T-cell (primary cell): ENCODE measurements around the gene LGALS14. TPM values are rescaled to one million over a fixed set of nuclear protein-coding genes. Genes with fewer than 3 reads are reported as not detected.

Experiments used
- ATAC-seq, 4 experiments: fragments of 200-7000 bp in 3 of 4; fragments of 150-1000 bp in 1 of 4; cut with Tn5 transposase; replicated peaks in 1 of 4; 1 replicate in 3 of 4; 2 replicates in 1 of 4; pipeline ENCODE4 v1.10.0; 2021; ENCODE audit warnings: moderate library complexity in 3 of 4, mild to moderate bottlenecking in 2 of 4, moderate number of reproducible peaks in 1 of 4
- CTCF ChIA-PET, 2 donors: fragments of 300-600 bp; sonication (Branson Sonifier 250); formaldehyde crosslinking; loops; one replicate each; lab custom pipeline; 2022; ENCODE audit warnings: antibody characterized with exemption in 2 of 2; lab: Charles Lee
- POLR2A ChIA-PET, 2 donors: fragments of 300-600 bp; sonication (Branson Sonifier 250); formaldehyde crosslinking; loops; one replicate each; lab custom pipeline; 2022; ENCODE audit warnings: antibody characterized with exemption in 2 of 2; lab: Charles Lee
- DNase-seq, 35 experiments: peaks; one replicate each; pipeline versions ENCODE4 v3.0.0 to v3.0.0-alpha.2; 2013 to 2023
- H3K27ac ChIP-seq: one replicate; pipeline ENCODE4 v1.5.1; 2013; ENCODE audit warnings: low read length
- H3K27me3 ChIP-seq, 2 experiments: replicated peaks in 1 of 2; 1 replicate in 1 of 2; 2 replicates in 1 of 2; pipeline versions ENCODE4 v1.6.1 to v1.7.0; 2013; ENCODE audit warnings: low read length in 1 of 2, mixed read lengths in 1 of 2; ENCODE audit not compliant: control insufficient read depth in 2 of 2, insufficient read depth in 2 of 2; ENCODE audit errors: extremely low read depth in 1 of 2
- H3K36me3 ChIP-seq, 2 donors: 1 replicate in 1 of 2; 2 replicates in 1 of 2; pipeline versions ENCODE4 v1.6.1 to v1.7.0; 2013; ENCODE audit warnings: low read length in 1 of 2; ENCODE audit not compliant: control insufficient read depth in 2 of 2, insufficient read depth in 1 of 2; ENCODE audit errors: extremely low read depth in 1 of 2
- H3K4me1 ChIP-seq, 2 experiments: 1 replicate in 1 of 2; 2 replicates in 1 of 2; pipeline versions ENCODE4 v1.6.1 to v1.7.0; 2013; ENCODE audit warnings: low read length in 2 of 2, mixed read lengths in 1 of 2; ENCODE audit not compliant: insufficient read depth in 2 of 2, control insufficient read depth in 1 of 2; ENCODE audit errors: extremely low read depth in 1 of 2
- H3K4me3 ChIP-seq, 2 donors: 1 replicate in 1 of 2; 2 replicates in 1 of 2; pipeline versions ENCODE4 v1.5.1 to v1.7.0; 2013; ENCODE audit warnings: mild to moderate bottlenecking in 2 of 2, low read length in 1 of 2, moderate library complexity in 1 of 2; ENCODE audit not compliant: control insufficient read depth in 1 of 2; ENCODE audit errors: extremely low read depth in 1 of 2
- H3K9me3 ChIP-seq: 2 replicates; pipeline ENCODE4 v1.7.0; 2013
- H3K27ac Mint-ChIP-seq, 2 donors: one replicate each; pipeline ENCODE4 v1.8.0; 2020 to 2021; ENCODE audit warnings: mild to moderate bottlenecking in 2 of 2, mixed read lengths in 2 of 2
- H3K27me3 Mint-ChIP-seq, 2 donors: one replicate each; pipeline ENCODE4 v1.8.0; 2021 to 2022; ENCODE audit warnings: mixed read lengths in 2 of 2
- H3K36me3 Mint-ChIP-seq: one replicate; pipeline ENCODE4 v1.8.0; 2021; ENCODE audit warnings: mixed read lengths
- H3K4me1 Mint-ChIP-seq, 3 donors: one replicate each; pipeline ENCODE4 v1.8.0; 2020 to 2022; ENCODE audit warnings: mixed read lengths in 3 of 3, mild to moderate bottlenecking in 1 of 3
- H3K4me3 Mint-ChIP-seq, 3 donors: one replicate each; pipeline ENCODE4 v1.8.0; 2020 to 2022; ENCODE audit warnings: mild to moderate bottlenecking in 3 of 3, mixed read lengths in 3 of 3, moderate library complexity in 3 of 3
- H3K9me3 Mint-ChIP-seq, 3 donors: one replicate each; pipeline ENCODE4 v1.8.0; 2020 to 2022; ENCODE audit warnings: mixed read lengths in 3 of 3
- WGBS: methylation state at CpG from one replicate; pipeline ENCODE4 v1.1.5; 2013; ENCODE audit warnings: missing lambda C conversion rate; ENCODE audit not compliant: insufficient coverage; 5-methylcytosine and 5-hydroxymethylcytosine counted together
- total RNA-seq, 35 experiments: library from RNA in 6 of 35; stranded (reverse) in 6 of 35; fragments of 120-200 nt in 1 of 35; gene quantifications; one replicate each; pipeline versions ENCODE4 v1.2.1 to v1.2.4 and lab custom pipeline; 2013 to 2026

The LGALS14 gene
- total RNA-seq, 5 donors from 2014 or later (not counting 1 experiment from before 2014, with no cell fraction given) = 0.49 to 1.2 TPM; not detected in 3

- Mint-ChIP-seq H3K4me1 (peaks cover 0 to 4% (median 0%) of the 10 kb centered on the region in 3 donors), H3K27me3 (peaks cover 25 to 33% of the 10 kb centered on the region in 2 donors), H3K27ac (no peak overlapping the region), H3K4me3 (no peak overlapping the region), H3K36me3 (no peaks in the 10 kb centered on the region), H3K9me3 (no peaks in the 10 kb centered on the region)
- Histone ChIP-seq H3K9me3 (no peaks in the 10 kb centered on the region), H3K27me3 (peaks cover 4 to 5% of the 10 kb centered on the region in 2 experiments), H3K4me3 (no peak overlapping the region), H3K4me1 (no peaks in the 10 kb centered on the region), H3K27ac (no peak overlapping the region), H3K36me3 (no peaks in the 10 kb centered on the region)
- no peak for ATAC-seq
- CTCF ChIA-PET = no interaction called here
- POLR2A ChIA-PET = no interaction called here
- DNase-seq = no peak
Measured at GRCh38 chr19:39725995-39726394, 21.7 kb downstream of the LGALS14 start.

GRCh38 chr19:39727070-39727800 is 23.0 kb downstream of the LGALS14 start:
- Mint-ChIP-seq H3K27me3 (peaks cover 25 to 33% of the 10 kb centered on the region in 2 donors), H3K4me3 (no peak overlapping the region), H3K9me3 (no peaks in the 10 kb centered on the region), H3K36me3 (no peaks in the 10 kb centered on the region), H3K27ac (no peak overlapping the region), H3K4me1 (no peaks in the 10 kb centered on the region)
- Histone ChIP-seq H3K36me3 (no peaks in the 10 kb centered on the region), H3K9me3 (no peaks in the 10 kb centered on the region), H3K4me3 (no peak overlapping the region), H3K4me1 (no peaks in the 10 kb centered on the region), H3K27ac (no peak overlapping the region), H3K27me3 (peaks cover 3 to 5% of the 10 kb centered on the region in 2 experiments)
- ChIA-PET CTCF (no interaction called here), POLR2A (no interaction called here)
- 74% methylated on average over 6 of the region's 10 CpGs for whole genome bisulfite sequencing
- ATAC-seq = no peak
- DNase-seq = no peak

- no peaks in the 10 kb centered on the region for H3K4me1 ChIP-seq
- ChIA-PET POLR2A (no interaction called here), CTCF (no interaction called here)
- ATAC-seq = no peak
- no peak for DNase-seq
- no peaks in the 10 kb centered on the region for H3K9me3 Mint-ChIP-seq
- H3K27me3 ChIP-seq = peaks cover 3 to 5% of the 10 kb centered on the region in 2 experiments
- H3K9me3 ChIP-seq = no peaks in the 10 kb centered on the region
- H3K36me3 Mint-ChIP-seq = no peaks in the 10 kb centered on the region
- H3K4me1 Mint-ChIP-seq = no peaks in the 10 kb centered on the region
- peaks cover 18 to 28% of the 10 kb centered on the region in 2 donors for H3K27me3 Mint-ChIP-seq
- no peak overlapping the region for H3K27ac ChIP-seq
- H3K36me3 ChIP-seq = no peaks in the 10 kb centered on the region
- no peak overlapping the region for H3K27ac Mint-ChIP-seq
- H3K4me3 Mint-ChIP-seq = no peak overlapping the region
- H3K4me3 ChIP-seq = no peak overlapping the region
- WGBS = 83% methylated on average over 6 of the region's 6 CpGs
Measured at GRCh38 chr19:39728040-39728439, 23.8 kb downstream of the LGALS14 start.

GRCh38 chr19:39729594-39729993 is 25.3 kb downstream of the LGALS14 start:
- no peak overlapping the region for H3K4me3 Mint-ChIP-seq
- ATAC-seq (no peak), DNase-seq (no peak)
- no peak overlapping the region for H3K27ac Mint-ChIP-seq
- no CpG with 5 or more reads among the region's 4 CpGs for WGBS
- H3K36me3 ChIP-seq = no peaks in the 10 kb centered on the region
- no peak overlapping the region for H3K4me3 ChIP-seq
- no peaks in the 10 kb centered on the region for H3K9me3 Mint-ChIP-seq
- H3K36me3 Mint-ChIP-seq = no peaks in the 10 kb centered on the region
- H3K27me3 ChIP-seq = peaks cover 3 to 5% of the 10 kb centered on the region in 2 experiments
- H3K9me3 ChIP-seq = no peaks in the 10 kb centered on the region
- H3K4me1 ChIP-seq = no peaks in the 10 kb centered on the region
- POLR2A ChIA-PET = no interaction called here
- CTCF ChIA-PET = no interaction called here
- H3K27me3 Mint-ChIP-seq = peaks cover 11 to 25% of the 10 kb centered on the region in 2 donors
- no peak overlapping the region for H3K27ac ChIP-seq
- no peaks in the 10 kb centered on the region for H3K4me1 Mint-ChIP-seq

GRCh38 chr19:39731685-39732084 is 27.4 kb downstream of the LGALS14 start:
- Mint-ChIP-seq H3K36me3 (no peaks in the 10 kb centered on the region), H3K4me3 (no peak overlapping the region), H3K27me3 (peaks cover 11 to 16% of the 10 kb centered on the region in 2 donors), H3K4me1 (peaks cover 7 to 9% (median 7%) of the 10 kb centered on the region in 3 donors), H3K27ac (no peak overlapping the region), H3K9me3 (no peaks in the 10 kb centered on the region)
- Histone ChIP-seq H3K9me3 (no peaks in the 10 kb centered on the region), H3K36me3 (no peaks in the 10 kb centered on the region), H3K4me1 (no peaks in the 10 kb centered on the region), H3K27me3 (peaks cover 3% of the 10 kb centered on the region in 2 experiments), H3K27ac (no peak overlapping the region), H3K4me3 (no peak overlapping the region)
- no peak for DNase-seq
- WGBS = no CpG with 5 or more reads among the region's 1 CpG
- POLR2A ChIA-PET = no interaction called here
- no peak for ATAC-seq
- CTCF ChIA-PET = no interaction called here

GRCh38 chr19:39733841-39734240 is 29.6 kb downstream of the LGALS14 start:
- POLR2A ChIA-PET = no interaction called here

More at GRCh38 chr19:39733841-39734240, 29.6 kb downstream of the LGALS14 start:
- no peak overlapping the region for H3K27ac ChIP-seq
- H3K36me3 ChIP-seq = no peaks in the 10 kb centered on the region
- no peak overlapping the region for H3K4me3 Mint-ChIP-seq
- no peaks in the 10 kb centered on the region for H3K4me1 ChIP-seq
- no peaks in the 10 kb centered on the region for H3K9me3 ChIP-seq
- CTCF ChIA-PET = interaction anchor here in 1 of 2 donors (0.5 kb wide), 1 partner anchor 112 kb away, joined by 4 read pairs; no protein-coding TSS in a partner anchor
- H3K27me3 Mint-ChIP-seq = peaks cover 8 to 9% of the 10 kb centered on the region in 2 donors
- no peaks in the 10 kb centered on the region for H3K36me3 Mint-ChIP-seq
- H3K9me3 Mint-ChIP-seq = no peaks in the 10 kb centered on the region
- peaks cover 17 to 29% (median 18%) of the 10 kb centered on the region in 3 donors for H3K4me1 Mint-ChIP-seq
- ATAC-seq (no peak), DNase-seq (no peak)
- peaks cover 0 to 7% of the 10 kb centered on the region in 2 experiments for H3K27me3 ChIP-seq
- H3K4me3 ChIP-seq = no peak overlapping the region
- 72% methylated on average over 2 of the region's 2 CpGs for WGBS
- no peak overlapping the region for H3K27ac Mint-ChIP-seq
